Ammon's horn (tissue), 1 donor: ENCODE results near the gene TENM4.

Experiments used
- DNase-seq: peaks from one replicate; pipeline ENCODE4 v3.0.0-alpha.2; 2016; ENCODE audit warnings: low spot score

The TENM4 gene

DNA sequence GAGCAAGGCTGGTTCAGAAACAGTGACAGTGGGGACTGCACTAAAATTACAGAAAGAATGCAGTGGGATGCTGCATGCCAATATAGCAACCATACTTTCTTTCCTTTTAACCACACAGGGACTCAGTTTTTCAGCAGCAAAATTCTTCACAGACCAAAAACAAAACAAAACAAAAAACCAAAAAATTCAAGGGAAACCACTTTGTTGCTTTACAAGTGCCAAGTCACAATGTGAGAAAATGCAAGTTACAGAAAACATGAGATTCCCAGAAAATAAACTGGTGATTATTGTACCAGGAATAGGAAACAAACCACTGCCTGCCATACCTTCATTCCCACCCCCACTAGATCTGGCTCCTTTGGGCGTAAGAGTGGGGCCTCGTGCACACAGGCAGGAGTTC, 52.6 kb downstream of the TENM4 start:
- DNase-seq = no peak

DNA sequence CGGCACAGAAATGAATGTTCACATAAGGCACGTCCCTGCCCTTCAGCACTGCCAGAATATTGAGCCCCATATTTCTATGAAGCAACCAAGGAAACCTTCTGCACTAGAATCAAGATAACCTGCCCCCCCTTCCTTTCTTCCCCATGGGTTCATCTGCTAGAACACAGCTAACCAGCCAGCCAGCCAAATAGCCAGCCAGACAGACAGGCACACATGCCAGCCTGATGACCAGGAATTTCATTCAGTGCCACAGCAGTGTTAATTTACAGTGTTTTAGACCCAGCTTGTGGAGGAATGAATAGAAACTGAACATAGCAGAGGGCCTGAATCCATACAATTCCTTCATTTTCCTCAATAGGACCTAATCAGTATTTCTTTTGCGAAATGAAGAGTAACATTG, 57.0 kb downstream of the TENM4 start:
- DNase-seq = no peak

DNA sequence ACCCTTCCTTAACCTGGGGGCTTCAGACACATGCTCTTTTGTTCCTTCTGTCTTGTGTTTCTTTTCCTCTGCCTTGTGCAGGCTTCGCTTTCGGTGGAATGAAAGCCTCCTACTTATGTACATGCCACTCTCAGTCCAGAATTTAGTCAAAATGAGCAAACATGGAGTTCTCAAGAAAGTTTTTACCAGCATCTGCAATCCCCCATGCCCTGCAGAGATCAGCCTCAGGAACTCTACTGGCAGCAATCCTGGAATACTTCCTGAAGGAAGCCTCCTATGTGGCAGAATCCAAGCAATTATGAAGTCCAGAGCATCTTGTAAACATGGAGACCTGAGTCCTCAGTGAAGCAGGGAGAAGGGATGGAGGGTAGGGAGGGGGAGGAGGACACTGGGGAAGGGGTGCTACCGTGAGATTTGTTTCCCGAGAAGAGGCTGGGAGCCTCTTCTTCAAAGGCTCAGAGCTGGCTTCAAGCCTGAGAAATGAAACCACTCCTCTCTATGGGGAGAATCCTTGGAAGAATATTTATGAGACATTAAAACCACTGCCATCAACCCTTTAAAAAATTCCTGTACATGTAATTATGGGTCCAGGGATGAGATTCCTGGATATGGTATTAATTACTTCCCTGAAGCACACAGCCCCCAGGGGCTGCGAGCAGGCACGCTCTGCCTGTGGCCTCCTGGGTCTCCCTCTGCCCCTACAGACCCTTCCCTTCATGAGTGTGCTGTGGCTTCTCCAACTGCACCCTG, 58.4 kb downstream of the TENM4 start:
- DNase-seq = no peak

DNA sequence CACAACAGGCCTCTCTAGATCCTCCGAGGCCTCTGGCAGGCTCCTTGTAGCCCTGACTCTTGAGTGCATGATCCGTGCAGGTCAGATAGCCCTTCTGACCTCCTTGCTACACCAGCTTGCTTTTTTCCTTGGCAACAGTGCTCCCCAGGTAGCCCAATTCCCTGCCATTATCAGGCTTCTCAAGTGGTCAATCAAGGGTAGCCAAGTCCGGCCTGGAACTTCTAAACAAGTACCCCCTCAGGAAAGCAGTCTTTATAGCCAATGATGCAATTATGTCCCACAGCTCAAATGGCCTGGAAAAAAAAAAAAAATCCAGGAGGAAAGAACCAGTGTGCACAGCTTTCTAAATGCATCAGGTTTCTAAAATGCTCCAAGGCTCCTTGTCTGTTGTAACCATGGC, 59.8 kb downstream of the TENM4 start:
- no peak for DNase-seq

DNA sequence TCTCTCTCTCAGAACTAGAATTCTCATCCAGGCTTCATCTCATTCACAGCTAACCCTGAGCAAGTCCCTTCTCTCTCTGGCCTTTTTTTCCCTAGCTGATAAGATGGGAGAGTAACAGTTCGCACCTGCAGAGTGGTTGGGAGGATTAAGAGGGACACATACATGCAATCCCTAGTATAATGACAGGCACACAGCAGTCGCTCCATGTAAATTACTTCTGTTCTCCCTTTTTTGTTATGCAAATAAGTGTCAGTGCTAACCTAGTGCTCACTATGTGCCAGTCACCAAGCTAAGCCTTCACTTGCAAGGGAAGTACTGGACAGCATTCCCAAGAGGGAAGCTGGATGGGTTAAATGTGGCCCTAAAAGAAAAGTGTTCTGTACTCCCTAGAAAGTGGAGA, 63.4 kb downstream of the TENM4 start:
- no peak for DNase-seq

DNA sequence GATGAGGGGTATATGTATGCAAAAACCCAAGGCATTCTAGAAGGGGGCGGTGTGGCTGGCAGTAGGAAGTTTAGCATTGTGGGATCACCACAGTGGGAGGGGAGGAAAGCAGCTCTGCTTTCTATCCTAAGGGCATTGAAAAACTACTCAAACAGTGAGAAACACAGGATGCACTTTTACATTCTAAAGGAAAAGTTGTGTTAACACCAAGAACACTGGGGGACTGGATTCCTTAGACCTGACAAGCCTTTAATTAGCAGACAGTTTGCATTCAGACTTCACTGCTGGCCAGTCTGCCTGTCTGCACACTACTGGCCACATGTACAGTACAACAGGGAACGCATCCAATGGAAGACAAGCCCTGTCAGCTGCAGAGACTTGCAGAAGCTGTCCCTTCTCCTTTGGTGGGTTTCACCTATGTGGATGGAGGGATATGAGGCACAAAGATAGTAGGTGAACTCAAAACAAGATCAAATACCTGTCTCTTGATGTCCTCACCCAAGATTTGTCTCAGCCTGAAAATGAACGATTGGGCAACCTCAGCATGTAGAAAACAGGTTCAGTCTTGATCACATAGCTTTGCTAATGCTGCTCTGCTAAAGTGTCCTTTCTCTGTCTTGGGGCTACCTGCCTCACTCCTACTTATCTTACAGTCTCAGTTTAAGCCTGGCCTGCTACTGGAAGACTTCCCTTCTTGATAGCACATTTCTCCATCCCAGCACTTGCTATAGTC, 64.8 kb downstream of the TENM4 start:
- DNase-seq = no peak

DNA sequence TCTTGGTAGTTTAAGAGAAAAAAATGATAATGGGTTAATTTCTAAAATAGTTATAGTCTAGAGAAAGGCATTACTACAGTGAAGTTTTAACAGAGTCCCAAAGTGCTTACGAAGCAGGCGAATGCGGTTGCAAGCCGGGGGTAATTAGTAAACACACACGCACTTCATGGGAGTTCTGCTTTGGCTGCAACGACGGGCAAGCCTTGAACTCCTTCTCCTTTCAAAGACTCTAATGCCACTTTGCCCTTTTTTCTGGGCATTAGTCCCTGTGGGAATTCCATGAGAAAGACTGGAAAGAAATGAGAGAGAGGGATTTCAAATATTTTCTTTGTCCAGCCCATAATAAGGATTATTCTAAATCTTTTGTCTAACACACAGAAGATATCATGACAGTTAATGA, 66.1 kb downstream of the TENM4 start:
- peak; percentile 59 for DNase-seq

DNA sequence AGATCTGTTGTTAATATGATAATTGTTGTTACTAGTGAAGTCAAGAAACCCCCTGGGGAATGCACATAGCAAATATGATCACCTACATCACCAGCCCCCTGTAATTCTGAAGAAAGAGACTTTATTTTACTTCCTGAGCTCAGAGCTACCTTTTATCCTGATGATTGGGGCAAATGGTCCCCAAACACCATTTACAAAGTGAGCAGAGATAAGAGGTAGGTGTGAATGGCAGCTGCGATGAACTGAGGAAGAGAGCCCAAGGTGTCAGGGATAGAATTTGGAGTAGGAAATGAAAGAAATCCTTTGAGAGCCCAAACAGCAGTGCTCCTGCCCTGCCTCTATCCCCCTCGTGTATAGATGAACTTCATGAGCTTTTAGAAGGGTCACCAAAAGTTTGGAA, 69.1 kb downstream of the TENM4 start:
- no peak for DNase-seq

DNA sequence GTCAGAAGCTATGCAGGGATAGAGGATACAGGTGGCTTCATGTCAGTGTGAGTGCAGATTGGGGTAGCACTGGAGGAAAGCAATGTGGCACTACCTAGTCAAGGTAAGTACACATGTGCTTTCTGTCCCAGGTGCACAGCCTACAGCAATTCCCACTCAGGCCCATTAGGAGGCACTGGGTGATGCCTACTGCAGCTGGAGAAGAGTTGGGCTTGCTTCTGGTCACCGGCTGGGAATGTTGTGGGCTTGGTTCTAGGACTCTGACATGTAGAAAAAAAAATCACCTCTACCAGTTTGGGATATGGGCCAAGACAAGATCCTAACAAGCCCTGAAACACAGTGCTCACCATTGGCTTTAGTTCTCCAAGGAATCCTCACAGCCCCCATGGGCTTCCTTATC, 69.7 kb downstream of the TENM4 start:
- no peak for DNase-seq

DNA sequence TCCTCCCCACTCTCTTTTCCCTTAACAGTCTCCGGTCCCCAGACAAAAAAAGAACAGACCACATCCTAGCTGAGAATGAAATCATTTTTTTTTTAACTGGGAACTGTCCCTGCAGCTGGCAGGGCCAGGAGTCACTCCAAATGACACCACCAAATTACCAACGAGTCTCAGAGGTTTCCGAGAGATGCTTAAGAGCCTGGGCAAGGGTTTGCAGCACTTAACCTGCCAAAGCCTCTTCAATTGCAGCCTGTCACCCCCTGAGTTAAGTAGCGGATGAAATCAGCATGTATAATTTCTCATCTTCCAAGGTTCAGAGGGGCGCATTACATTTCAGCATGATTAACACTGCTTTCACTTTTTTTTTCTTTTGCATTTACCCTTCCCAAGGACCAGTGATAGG, 71.8 kb downstream of the TENM4 start:
- DNase-seq = no peak

DNA sequence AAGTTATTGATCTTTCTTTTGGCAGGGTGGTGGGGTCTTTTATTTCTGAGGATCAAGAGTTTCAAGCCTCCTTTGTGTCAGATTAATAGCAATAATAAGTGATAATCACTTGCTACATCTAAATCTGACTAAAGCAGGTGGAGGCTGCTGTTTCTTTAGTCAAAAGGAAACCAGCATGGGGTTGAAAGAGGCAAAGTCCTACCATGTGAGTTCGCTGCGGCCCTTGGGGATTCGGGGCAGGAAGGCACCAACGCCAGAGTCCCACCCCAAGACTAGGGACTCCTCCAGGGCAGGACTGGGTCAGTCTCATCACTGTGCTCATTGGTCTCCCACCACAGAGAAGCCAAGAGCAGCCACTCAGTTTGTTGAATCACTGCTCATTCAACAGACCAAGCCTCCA, 73.0 kb downstream of the TENM4 start:
- DNase-seq = no peak

DNA sequence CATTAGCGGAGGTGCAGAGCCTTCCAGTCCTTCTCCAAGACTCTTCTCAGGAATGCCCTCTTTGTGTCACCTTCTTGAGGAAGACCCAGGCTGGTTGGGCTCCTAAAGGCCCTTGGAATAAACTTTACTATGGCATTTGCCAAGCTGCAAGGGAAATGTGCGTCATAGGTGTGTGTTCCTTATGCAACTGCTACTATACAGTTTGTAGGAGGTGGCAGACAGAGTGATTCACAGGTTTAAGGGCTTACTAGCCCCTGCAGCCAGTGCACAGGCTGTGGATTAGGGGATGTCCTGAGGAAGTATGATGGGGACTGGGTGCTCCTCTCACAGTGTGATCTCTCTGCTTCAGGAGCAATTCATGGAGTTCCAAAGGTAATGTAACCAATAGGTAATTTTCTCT, 74.6 kb downstream of the TENM4 start:
- DNase-seq = no peak

DNA sequence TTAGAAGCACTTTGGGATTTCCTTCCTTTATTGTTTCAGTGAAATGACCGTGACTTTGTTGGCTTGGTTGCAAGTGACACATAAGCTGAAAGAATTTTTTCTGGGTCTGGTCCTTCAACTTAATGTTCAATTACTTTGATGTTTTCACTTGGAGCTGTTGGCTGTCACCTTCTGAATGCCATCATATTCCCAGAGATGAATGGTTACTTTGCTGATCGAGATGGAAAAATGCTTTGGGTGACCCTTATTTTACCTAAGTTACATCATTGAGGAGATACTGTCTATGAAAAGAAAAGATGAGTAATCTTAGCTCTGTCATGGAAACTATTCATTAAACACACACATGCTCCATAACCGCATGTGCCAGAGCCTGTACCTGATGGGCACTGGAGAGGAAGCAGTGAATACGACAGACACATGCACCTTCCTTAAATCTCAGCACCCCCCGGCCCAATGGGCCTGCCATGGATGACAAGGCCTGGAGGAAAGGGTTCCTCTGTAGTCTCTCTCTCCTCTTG, 76.9 kb downstream of the TENM4 start:
- no peak for DNase-seq

DNA sequence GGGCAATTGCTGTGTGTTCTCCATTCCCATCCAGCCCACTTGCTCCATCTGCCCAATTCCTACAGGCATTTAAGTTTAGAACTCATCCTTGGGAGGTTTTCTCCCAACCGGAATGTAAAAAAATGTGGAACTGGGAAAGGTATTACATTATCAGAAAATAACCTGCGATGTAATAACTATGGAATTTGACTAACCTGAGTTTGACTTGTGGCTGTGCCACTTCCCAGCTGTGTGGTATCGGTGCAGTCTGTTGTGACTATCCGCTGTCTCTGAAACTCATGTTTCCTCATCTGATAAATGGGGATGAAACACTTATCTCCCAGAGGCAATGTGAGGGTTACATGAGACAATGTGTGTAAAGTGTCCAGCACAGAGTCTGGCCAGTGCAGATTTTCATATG, 77.6 kb downstream of the TENM4 start:
- no peak for DNase-seq

DNA sequence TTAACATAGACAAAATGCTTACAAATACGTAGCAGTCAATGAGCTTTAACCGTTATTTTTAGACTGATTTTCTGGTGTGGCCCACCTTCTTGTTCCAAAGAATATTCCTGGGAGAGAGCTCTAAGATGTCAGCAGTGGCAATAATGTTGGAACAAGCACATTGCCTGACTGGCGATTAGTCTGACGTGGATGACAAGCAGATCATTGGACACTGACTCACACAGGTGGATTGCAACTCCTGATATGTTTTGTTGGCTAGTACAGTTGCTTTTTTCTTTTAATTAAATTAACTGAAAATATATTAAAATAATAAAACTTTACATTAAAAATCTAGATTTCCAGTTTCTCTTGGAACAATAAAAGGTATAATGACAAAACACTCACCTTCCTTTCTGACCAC, 78.0 kb downstream of the TENM4 start:
- DNase-seq = no peak

DNA sequence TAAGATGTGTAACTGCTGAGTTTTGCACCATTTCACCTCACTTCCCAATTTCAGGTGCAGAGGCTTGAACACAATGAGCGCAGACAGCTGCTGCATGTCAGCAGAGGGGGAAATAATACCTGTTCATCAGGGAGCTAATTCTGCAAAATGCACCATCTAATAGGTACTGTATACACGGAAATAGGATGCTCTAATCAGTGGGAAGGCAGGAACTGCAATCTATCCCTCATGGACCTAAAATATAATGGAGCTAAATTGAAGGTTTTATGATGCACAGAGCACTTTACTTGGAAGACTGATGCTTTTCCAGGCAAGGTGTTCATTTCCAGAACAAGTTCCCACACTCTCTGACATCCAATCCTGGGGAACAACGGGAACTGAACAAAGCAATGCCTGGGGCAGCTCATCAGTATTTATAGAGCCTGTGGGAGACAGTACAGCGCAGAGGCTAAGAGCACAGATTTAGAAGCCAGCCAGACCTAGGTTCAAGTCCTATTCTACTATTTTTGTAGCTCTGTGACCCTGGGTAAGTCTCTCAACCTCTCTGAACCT, 78.5 kb downstream of the TENM4 start:
- DNase-seq = no peak

DNA sequence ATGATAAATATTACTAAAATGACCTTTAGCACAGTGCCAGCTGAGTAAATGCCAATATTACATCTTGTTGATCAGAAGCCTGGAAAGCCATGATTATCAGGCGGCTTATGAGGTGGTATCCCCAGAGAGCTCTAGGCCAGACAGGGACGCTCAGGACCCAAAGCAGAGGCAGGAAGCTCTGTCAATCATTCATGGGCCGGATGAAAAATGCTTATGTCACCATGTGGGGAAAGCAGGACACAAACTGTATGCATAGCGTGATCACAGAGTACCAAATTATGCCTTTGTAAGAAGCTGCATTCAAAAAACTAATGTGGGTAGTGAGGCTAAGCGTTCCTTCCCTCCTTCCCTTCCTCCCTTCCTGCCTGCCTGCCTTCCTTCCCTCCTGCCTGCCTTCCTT, 82.6 kb downstream of the TENM4 start:
- no peak for DNase-seq

DNA sequence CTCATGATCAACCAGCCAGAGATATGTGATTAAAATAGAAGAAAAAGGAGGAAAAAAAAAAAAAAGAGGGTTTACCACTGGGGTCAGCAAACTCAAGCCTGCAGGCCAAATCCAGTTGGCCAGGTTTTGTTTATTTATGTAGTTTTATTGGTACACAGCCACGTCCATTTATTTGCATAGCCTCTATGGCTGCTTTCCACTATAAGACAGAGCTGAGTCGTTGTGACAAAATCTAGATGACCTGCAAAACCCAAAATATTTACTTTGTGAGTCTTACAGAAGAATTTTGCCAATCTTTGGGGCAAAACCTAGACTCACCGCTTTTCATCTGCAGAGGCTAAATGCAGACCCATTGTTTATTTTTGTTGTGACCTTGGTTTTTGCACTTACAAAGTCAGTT, 87.1 kb downstream of the TENM4 start:
- DNase-seq = no peak

DNA sequence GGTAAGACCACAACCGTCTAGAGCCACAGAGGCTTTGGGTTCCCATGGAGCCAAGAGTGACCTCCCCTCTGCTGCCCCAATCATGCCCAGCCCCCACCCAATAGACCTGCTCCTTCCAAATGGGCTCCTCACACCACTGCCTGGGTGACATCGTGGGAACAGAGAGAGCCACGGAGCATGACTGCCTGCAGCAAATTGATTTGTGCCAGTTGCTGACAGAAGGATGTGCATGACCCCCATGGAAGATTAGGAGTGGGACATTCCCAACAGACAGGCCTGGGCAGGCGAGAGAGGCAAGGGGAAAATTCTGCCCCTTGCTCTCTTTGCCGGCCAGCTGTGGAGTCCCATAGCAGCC, 88.5 kb downstream of the TENM4 start:
- no peak for DNase-seq

DNA sequence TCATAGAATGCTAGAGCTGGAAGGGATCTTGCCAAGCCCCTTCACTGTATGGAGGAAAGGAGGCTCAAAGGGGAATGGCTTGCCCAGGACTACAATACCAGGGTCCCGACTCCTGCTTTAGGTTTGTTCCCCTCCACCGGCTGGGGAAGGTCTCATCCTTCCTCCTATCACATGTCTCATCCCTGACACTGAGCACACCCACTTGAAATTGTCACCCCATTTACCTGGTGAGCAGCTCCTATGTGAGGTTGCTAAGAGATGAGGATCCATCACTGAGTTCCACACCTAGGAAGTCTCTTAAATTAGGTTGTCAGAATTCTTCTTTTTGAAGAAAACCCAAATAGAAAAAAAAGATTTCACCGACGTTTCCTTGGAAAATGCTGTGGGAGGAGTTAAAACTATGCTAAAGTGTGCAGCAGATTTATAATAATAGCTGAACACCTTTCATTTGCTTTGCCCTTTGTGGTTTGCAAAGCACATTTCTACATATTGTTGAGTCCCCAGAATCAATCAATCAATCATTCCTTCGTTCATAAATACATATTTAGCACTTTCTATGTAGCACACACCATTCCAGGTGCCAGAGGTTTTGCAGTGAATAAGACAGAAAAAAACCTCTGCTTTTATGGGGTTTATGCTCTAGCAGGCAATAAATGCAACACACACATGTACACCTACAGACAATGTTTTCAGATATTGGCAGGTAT, 91.7 kb downstream of the TENM4 start:
- no peak for DNase-seq

DNA sequence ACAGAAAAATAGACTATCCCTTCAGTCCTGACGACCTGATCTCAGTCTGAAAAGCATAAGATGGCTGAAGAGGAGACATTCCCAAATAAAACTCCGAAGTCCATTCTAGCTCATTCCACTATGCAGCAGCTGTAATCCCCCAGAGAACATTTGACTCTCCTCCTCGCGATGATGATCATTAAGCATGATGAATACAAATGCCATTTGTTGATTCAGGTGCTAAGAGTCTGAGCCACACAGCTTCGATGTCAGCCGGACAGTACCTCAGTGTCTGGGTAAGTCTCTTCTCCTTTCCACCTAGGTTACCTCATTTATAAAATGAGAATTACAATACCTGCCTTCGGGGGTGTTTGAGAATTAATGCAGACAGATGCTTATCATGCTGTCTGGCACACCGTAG, 94.8 kb downstream of the TENM4 start:
- no peak for DNase-seq

DNA sequence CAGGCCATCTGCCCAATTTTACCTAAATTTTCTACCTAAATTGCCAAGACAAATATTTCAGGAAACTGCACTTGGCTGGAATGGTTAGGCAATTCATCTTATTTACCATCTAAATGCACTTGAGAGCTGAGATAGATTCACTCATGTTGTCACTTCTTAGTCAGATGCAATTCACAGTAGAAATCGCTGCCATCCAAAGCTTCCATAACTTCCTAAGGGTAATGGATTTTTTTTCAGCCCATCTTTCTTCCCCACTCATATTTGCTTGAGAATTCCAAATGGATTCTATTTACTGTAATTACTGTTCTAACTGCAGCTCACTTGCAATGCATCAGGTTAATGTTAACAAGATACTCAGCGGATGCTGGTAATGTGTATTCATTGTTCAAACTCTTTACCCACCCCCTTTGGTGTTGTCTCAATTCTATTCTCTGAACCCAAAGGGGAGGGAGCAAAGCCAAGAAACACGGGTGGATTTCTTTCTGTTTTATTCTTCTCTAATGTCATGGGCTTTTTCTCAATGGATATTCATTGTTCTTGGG, 96.0 kb downstream of the TENM4 start:
- no peak for DNase-seq

DNA sequence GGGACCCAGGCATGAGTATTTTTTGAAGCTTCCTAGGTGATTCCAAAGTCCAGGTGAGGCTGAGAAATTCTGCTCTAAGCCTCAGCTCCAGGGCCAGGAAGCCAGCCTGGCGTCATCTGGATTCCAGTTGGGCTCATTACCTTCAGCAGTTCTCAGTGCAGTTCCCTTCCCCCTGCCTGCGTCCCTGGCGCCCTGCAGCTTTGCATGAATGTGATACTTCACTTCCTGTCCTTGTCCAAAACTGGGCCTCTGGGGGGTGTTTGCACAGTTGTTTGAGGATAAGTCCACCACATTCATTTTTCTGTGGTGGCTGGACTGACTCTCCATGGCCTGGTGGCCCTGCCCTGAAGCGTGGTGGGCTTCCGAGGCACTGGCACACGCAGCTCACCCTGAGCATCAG, 98.1 kb downstream of the TENM4 start:
- DNase-seq = no peak
